Femur (tissue), 1 donor: Measurements from ENCODE around the gene ADGRG4.
"Not testable (repeated sequence)": the region's sequence is repeated elsewhere in the genome, so short reads cannot be mapped to it uniquely, and the experiment has no call there.

Experiments used
- DNase-seq: peaks from one replicate; pipeline ENCODE4 v3.0.0-alpha.2; 2017

Gene ADGRG4

DNA sequence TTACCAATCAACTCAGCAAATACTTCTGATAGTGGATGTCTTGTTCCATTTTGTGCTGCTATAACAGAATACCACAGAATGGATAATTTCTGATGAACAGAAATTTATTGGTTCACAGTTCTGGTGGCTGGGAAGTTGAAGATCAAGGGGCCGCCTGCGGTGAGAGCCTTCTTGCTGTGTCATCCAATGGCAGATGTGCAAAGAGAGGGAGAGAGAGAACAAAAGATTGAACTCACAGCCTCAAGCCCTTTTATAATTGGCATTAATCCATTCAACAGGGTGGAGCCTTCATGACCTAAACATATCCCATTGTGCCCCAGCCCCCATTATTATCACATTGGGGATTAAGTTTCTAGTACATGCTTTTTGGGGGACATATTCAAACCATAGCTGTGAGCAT, 86.1 kb downstream of the ADGRG4 start:
- DNase-seq: no peak

DNA sequence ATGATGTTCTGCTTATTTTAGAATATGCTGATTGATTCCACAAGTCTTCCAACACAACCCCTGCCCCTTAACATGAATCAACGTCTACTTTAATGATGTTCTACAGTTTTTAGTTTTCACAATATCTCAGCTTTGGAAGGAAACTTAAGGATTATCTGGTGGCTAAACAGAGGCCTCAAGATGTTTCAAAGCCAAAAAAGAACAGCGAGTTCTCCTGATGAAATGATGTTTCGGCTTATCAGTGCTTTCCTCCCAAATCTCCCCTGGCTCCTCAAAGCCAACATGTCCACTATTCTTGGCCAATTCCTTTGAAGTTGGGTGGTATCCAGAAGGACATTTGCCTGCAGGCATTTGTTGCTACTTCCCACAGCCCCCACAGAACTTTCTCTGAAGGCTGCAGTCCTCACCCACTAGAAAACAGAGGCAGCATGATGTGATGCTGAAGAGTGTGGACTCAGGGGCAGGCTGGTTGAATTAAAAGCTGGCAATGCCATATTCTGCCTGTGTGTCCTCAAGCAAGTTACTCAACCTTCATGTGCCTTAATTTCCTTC, 87.3 kb downstream of the ADGRG4 start:
- DNase-seq: no peak

DNA sequence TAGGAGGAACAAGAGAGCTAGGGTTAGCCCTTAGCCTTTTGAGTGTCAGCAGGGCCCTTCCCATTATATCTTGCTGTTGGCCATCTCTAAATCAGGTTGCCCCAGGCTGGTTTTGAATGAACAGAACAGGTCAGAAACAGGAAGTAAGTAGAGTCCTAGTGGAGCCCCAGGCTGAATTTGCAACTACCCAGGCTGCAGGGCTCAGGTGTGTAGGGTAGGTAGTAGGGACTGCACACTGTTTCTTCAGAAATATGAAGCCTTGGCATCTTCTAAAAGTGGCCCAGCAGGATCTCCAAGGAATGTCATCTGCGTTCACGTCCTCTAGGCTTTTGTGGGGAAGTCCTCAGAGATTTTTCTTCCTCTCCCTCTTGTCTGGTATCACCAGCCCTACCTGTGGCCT, 90.2 kb downstream of the ADGRG4 start:
- DNase-seq: no peak

DNA sequence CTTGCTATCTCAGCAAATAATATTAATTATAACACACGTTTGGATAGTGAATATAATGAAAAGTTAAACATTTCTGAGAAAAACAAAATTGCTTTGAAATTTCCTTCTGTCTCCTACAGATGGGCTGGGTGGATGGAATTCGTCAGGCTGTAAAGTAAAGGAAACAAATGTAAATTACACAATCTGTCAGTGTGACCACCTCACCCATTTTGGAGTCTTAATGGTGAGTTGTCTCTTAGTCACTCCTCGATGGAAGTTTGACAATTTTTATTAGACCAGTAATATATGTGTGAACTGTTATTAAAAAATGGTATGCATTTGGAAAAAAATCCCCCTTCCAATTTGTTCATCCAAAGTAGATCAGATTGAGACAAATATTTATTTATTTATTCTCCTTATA, 94.5 kb downstream of the ADGRG4 start:
- no peak for DNase-seq

DNA sequence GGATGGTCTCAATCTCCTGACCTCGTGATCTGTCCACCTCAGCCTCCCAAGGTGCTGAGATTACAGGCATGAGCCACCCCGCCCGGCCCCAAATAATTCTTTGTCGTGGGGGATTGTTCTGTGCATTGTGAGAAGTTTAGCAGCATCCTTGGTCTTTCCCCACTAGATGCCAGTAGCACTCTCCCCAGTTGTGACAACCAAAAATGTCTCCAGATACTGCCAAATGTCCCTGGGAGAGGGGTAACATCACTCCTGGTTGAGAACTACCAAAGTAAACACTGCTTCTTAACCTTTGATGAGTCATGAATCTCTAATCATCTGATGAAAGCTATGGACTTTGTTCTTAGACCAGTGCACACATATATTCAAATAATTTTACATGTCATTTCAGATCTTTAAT, 96.2 kb downstream of the ADGRG4 start:
- no peak for DNase-seq

DNA sequence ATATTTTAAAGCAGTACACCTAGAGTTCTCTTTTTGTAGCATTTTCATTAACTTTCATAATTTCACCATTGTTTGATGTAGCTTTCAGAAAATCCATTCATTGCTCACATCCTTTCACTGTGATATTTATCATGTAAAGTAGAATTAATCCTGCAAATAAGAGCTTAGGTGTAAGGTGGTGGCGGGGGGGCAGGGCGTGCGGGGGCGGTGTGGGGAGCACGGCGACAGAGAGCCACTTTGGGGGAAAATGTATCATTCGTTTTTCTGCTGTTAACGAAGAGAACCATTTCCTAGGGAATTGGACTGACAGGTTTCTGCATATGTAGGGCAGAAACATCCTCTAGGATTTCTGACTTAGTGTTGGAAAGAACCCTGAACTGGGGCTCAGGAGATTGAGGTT, 104.4 kb downstream of the ADGRG4 start:
- DNase-seq: no peak

DNA sequence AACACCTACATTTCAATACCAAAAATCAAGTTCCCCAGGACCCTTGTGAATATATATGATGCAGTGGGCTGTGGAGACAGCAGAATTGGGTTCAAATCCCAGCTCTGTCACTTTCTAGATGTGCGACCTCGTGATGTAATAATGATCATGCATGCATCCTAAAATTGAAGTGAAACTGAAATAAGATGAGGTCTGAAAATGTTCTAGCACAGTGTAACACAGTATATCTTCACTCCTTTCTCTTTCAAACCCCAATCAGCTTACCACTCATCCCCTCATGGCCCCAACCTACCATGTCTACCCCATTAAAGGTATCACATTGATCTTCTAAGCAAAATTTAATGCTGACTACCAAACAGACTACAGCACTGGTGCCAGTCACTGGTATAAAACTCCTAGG, 117.0 kb downstream of the ADGRG4 start:
- DNase-seq: no peak

DNA sequence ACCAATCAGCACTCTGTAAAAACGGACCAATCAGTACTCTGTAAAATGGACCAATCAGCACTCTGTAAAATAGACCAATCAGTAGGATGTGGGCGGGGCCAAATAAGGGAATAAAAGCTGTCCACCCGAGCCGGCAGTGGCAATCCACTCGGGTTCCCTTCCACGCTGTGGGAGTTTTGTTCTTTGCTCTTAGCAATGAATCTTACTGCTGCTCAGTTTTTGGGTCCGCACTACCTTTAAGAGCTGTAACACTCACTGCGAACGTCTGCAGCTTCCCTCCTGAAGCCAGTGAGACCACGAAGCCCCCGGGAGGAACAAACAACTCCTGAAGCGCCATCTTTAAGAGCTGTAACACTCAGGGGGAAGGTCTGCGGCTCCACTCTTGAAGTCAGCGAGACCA, 120.6 kb downstream of the ADGRG4 start:
- DNase-seq: no peak

DNA sequence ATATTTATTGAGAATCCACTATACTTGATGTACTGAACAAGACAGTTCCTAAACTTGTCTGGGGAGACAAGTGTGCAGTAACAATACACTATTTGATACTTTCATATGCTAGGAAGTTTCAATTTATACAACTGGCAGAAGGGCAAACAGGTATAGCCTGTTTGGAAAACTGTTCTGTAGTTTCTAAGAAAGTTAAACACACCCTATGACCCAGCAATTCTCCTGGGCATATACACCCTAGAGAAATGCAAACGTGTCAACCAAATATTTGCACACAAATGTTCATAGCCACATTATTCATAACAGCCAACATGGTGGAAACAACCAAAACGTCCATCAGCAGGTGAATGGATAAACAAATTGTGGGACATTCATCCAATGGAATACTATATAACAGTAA, 123.0 kb downstream of the ADGRG4 start:
- DNase-seq: no peak

DNA sequence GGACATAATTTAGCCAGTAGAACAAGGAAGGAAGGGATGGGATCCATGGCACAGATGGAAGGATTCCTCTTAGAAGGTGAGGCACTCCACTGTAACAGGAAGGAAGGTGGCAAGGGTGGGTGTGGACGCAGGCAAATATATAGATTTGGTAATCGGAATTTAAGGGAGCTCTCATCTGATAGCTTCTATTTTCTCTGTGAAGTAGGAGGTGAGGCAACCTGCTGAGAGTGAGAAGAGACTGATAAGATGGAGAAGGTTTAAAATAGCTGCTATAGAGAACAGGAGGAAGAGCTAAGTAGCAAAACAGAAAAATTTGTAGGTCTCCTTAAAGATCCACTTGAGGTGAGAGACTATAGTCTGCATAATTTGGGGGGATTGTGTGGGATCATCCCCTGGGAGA, 125.2 kb downstream of the ADGRG4 start:
- DNase-seq: no peak

DNA sequence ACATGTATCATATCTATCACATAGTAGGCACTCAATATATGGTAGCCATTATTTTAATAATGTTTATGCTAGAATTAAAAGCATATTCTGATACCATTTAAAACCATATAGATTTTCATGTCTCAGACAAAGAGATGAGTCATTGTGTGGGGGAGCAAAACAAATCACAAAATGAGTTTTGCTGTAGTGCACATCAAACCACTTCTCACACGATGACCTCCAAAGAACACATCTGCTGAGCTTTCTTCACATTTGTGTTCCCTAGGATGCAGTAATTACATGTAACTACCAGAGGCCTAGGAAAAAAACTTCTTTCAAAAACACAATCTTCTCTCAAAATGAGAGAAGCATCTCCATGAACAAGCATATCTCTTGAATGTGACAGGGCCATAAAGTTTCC, 130.9 kb downstream of the ADGRG4 start:
- no peak for DNase-seq

DNA sequence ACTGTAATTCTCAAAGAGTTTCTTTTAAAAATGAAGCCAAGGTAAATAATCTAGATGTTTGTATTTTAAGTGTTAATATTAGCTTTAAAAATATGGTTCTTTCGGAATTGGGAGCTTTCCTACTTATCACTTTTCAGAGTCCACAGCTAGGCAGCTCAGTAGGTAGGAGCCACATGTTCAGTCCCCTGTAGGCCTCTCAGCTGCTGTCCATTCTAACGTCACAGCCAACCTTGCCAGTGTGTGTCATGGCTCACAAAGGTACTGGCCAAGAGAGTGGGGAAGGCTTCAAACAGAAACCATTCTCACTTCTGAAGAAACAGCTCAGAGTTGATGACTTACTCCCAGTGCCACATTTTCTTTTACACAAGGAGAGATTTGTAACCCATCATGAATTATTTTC, 137.0 kb downstream of the ADGRG4 start:
- no peak for DNase-seq

DNA sequence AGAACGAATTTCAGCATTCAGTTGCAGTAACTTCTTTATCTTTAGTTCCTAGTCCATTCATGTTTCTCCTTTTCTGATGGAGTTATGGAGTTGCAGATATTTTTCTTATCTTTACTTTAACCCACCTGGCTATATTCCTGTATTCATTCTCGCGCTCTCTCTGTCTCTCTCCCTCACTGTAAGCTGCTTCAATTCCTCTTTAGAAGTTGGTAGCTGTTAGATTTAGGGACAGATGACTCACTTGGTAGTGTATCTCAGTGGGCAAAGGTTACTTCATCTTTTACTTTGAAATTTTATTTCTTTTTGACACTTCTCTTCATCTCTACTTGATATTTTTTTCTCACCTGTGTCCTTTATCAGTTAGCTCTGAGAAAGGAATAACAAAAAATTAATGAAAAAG, 137.4 kb downstream of the ADGRG4 start:
- DNase-seq: no peak

DNA sequence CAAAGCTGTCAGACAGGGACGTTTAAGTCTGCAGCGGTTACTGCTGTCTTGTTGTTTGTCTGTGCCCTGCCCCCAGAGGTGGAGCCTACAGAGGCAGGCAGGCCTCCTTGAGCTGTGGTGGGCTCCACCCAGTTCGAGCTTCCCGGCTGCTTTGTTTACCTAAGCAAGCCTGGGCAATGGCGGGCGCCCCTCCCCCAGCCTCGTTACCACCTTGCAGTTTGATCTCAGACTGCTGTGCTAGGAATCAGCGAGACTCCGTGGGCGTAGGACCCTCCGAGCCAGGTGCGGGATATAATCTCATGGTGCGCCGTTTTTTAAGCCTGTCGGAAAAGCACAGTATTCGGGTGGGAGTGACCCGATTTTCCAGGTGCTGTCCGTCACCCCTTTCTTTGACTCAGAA, 144.9 kb downstream of the ADGRG4 start:
- DNase-seq: not testable (repeated sequence)

DNA sequence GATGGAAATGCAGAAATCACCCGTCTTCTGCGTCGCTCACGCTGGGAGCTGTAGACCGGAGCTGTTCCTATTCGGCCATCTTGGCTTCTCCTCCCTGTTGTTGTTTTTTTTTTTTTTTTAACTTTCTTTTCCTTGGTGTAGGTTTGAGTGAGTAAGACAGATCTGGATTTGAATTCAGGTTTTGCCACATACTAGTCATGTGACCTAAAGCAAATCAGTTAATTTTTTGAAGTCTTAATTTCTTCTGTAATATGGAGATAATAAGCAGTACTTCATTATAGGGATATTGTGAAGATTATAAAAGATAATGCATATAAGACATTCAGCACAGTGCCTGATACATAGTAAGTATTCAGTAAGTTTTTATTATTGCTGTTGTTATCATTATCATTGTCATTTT, 145.4 kb downstream of the ADGRG4 start:
- DNase-seq: no peak

DNA sequence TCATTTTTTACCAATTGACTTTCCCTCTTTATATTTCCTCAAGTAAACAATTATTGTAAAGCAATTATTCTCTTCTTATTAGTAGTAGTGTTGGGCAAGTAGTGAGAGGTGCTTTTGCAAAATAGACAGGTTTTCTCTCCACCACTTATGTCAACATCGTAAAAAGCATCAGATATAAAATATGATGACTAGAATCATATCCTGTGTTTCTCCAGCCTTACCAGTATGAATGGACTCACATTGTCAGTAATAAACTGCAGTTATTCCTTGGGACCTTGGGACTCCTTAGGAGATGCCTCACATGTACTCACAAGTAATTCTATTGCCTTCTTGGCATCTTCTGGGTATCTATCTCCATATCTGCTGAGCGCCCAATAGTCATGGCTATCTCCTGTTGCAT, 146.5 kb downstream of the ADGRG4 start:
- no peak for DNase-seq

DNA sequence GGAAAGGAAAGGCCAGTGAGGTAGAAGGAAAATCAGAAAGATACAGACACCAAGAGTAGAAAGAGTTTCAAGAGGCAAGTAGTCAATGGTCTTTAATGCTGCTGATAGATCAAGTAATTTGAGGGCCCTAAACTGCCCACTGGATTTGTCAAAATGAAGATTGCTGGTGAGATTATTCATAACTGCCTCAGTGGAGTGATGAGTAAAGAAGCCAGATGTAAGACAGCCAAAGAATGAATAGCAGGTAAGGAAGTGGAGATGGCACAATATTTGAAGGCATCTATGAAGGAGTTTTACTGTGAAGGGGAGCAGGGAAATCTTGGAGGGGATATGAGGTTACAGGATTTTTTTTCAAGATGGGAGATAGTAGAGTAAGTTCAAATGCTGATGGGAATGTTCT, 147.2 kb downstream of the ADGRG4 start:
- no peak for DNase-seq

DNA sequence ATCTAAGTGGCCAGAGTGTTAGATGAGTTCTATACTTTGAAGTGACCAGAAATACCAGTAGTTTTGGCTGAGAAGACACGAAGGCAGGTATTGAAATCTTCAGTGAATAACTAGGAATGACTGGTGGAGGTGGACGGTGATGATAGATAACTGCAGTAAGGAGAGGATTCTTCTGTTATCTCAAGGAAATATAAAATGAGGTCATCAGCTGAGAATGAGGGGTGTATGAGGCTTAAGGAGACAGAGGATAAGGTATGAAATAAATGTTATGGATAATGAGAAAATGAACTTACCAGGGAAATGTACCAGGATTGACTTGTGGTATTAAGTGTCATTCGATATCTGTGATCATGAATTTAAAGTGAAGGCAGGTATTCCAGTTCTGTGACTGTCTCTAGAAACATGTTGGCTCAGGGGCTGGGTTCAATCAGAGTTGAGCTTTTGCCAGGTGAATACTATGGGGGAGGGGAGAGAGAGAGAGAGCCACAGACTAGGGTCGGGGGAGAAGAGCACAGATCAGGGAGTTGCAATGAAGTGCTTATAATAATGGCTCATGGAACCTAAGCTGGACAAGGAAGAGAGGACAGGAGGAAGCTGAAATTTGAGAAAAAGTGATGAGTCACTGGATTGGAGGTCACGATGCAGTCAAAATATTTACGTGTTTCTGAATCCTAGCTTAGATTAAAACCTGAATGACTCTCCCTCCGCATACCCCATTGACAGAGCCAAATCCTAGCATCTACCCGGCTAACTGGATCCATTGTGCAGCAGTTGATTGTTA, 149.5 kb downstream of the ADGRG4 start:
- no peak for DNase-seq

DNA sequence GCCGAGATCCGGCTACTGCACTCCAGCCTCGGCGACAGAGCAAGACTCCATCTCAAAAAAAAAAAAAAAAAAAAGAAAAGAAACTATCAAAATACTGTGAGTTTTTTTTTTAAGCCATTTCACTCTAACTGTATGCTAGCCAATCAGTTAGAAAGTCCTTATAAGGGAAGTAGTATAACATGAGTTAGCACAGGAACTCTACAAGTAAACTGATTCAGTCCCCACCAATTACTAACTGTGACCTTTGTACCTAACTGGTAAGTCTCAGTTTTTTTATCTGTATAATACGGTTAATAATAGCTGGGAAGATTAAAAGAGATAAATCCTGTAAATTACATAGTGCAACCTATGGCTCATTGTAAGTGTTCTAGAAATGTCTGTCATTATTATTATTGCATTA, 151.9 kb downstream of the ADGRG4 start:
- DNase-seq: no peak

DNA sequence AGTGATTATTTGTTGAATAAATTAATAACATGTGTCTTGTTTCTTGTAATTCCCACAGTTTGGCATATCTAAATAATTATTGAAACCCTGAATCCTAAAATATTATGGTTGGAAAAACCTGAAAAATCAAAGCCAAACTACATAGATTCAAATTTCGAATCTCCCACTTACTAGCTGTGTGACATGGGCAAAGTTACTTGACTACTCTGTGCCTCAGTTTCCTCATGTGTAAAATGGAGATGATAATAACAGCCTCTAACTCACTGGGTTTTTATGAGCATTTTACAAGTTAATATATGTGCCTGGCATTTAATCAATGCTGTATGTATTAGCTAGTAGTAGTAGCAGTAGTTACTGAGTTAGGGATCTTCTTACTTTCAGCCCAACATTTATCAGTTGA, 152.4 kb downstream of the ADGRG4 start:
- DNase-seq: no peak

DNA sequence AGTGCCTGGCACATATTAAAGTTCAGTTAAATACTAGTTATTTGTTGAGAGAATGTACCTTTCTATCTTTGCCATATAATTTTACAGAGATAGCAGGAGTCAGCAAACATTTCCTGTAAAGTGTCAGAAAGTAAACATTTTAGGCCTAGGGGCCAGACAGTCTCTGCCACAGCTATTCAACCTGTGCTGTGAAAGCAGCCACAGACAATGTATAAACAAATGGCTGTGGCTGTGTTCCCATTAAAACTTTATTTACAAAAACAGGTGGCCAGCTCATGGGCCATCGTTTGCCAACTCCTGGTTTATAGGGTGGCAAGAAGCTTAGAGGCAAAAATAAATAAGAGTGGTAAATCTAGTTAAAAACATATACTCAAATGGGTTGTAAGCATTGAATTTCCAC, 153.0 kb downstream of the ADGRG4 start:
- DNase-seq: no peak

DNA sequence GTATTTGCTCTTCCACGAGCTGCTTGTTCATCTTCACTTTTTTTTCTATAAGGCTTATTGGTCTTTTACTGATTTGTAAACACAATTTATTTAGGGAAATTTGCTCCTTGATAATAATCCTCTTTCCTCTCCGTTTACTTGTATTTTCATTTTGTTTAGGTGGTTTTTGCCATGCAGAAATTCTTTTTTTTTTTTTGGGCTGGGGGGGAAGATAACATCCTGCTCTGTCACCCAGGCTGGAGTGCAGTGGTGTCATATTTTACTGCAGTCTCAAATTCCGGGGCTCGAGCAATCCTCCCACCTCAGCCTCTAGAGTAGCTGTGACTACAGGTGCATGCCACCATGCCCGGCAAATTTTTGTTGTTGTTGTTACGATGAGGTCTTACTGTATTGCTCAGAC, 155.4 kb downstream of the ADGRG4 start:
- DNase-seq: no peak

DNA sequence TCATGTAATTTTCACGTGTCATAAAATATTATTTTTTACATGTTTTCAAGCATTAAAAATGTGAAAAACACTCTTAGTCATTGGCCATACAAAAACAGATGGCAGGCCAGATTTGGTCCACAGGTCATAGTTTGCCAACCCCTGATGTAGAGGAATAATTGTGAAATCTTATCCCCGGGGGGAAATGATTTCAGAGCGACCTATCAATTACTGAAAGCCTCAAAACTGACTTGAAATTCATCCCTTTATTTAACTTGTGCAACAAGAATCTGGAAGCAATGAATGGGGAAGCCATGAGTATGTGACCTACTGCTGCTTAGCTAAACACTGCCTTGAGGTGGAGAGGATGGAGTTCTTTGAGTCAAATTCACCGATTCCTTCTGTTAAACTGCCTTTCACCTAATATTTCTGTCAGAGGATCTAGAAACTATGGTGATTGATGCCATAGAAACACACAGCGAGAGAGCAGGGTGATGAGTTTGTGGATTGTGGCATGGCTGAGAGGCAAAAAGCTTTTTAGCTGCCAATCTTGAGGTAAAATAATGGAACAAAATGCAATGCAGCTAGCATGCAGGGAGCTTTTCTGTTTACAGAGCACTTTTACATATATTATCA, 156.6 kb downstream of the ADGRG4 start:
- DNase-seq: no peak

DNA sequence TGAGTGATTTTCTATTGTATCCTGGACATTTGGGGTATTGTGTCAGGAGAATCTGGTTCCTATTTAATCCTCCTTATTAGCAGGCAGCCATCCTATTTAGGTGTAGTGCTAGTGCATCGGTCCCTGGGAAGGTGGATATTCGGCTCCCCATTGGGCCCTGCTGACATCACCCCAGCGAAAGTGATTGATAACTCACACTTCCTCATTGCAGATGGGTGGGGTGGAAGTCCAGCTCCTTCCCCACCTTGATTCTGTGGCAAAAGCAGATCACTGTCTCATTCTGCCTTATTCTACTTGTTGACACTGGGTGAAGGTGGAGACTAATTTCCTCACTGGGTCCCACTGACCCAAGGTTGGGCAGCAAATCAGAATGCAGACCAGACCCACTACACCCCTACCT, 163.8 kb downstream of the ADGRG4 start:
- no peak for DNase-seq
